H1 (cell line): ENCODE results near the gene NPHP4. TPM values are rescaled to one million over a fixed set of nuclear protein-coding genes. Genes with fewer than 3 reads are reported as not detected.

Source experiments
- CTCF ChIA-PET: fragments of 300-600 bp; sonication (Branson Sonifier 250); formaldehyde crosslinking; loops from one replicate; lab custom pipeline; 2021; ENCODE audit not compliant: partially characterized antibody; lab: Charles Lee
- POLR2A ChIA-PET: fragments of 300-600 bp; sonication (Branson Sonifier 250); formaldehyde crosslinking; loops from one replicate; lab custom pipeline; 2021; ENCODE audit warnings: inconsistent platforms; ENCODE audit not compliant: partially characterized antibody; lab: Charles Lee
- DNase-seq, 2 experiments: peaks; one replicate each; pipeline versions ENCODE4 v3.0.0 to v3.0.0-alpha.2; 2010 to 2022; ENCODE audit warnings: low spot score in 2 of 2, low read depth in 1 of 2, mixed read lengths in 1 of 2
- FAIRE-seq: peaks from 2 replicates; lab custom pipeline; 2011; peaks lifted over from hg19 to GRCh38; lab: Jason Lieb, UNC
- H2AFZ ChIP-seq: 2 replicates; pipeline ENCODE4 v1.8.1; 2012; ENCODE audit warnings: low read length, inconsistent platforms
- H2AK5ac ChIP-seq: 2 replicates; pipeline ENCODE4 v1.6.1; 2013; ENCODE audit warnings: low read depth, low read length
- H2BK120ac ChIP-seq: replicated peaks from 2 replicates; pipeline ENCODE3; 2013; ENCODE audit warnings: low read depth, low read length, inconsistent platforms
- H2BK12ac ChIP-seq: 2 replicates; pipeline ENCODE4 v1.6.1; 2013; ENCODE audit warnings: low read depth, low read length
- H2BK15ac ChIP-seq: 2 replicates; pipeline ENCODE4 v1.6.1; 2013; ENCODE audit warnings: low read length
- H2BK20ac ChIP-seq: 2 replicates; pipeline ENCODE4 v1.6.1; 2013; ENCODE audit warnings: low read length
- H2BK5ac ChIP-seq: 2 replicates; pipeline ENCODE4 v1.6.1; 2013; ENCODE audit warnings: low read depth, low read length
- H3K14ac ChIP-seq: 2 replicates; pipeline ENCODE4 v1.6.1; 2013; ENCODE audit warnings: inconsistent platforms; ENCODE audit not compliant: insufficient read length
- H3K18ac ChIP-seq: 2 replicates; pipeline ENCODE4 v1.6.1; 2013; ENCODE audit warnings: low read length; ENCODE audit errors: extremely low read depth
- H3K23ac ChIP-seq: 2 replicates; pipeline ENCODE4 v1.6.1; 2013; ENCODE audit warnings: inconsistent platforms; ENCODE audit not compliant: insufficient read length
- H3K23me2 ChIP-seq: 2 replicates; pipeline ENCODE4 v1.6.1; 2013; ENCODE audit warnings: low read depth, low read length
- H3K27ac ChIP-seq: 2 replicates; pipeline ENCODE4 v1.6.1; 2011; ENCODE audit warnings: low read depth, low read length, inconsistent platforms
- H3K27me3 ChIP-seq, 4 experiments: replicated peaks in 1 of 4; 1 replicate in 1 of 4; 2 replicates in 3 of 4; pipeline versions ENCODE4 v1.6.1 to v1.8.1; 2011 to 2013; ENCODE audit warnings: low read length in 3 of 4, mild to moderate bottlenecking in 3 of 4, inconsistent platforms in 2 of 4, mixed read lengths in 2 of 4, moderate library complexity in 1 of 4; ENCODE audit not compliant: control insufficient read depth in 3 of 4, insufficient read depth in 3 of 4; ENCODE audit errors: extremely low read depth in 1 of 4
- H3K36me3 ChIP-seq, 4 experiments: 2 replicates each; pipeline versions ENCODE4 v1.6.1 to v1.8.1; 2011 to 2013; ENCODE audit warnings: mild to moderate bottlenecking in 4 of 4, low read length in 3 of 4, moderate library complexity in 2 of 4, control low read depth in 1 of 4, inconsistent platforms in 1 of 4; ENCODE audit not compliant: insufficient read depth in 4 of 4, control insufficient read depth in 2 of 4
- H3K4ac ChIP-seq: replicated peaks from 2 replicates; pipeline ENCODE3; 2013; ENCODE audit warnings: low read length, low read depth, mixed read lengths, inconsistent platforms; ENCODE audit not compliant: insufficient read length
- H3K4me1 ChIP-seq, 4 experiments: replicated peaks in 1 of 4; 1 replicate in 1 of 4; 2 replicates in 3 of 4; pipeline versions ENCODE4 v1.6.1 to v1.8.1; 2011 to 2013; ENCODE audit warnings: low read length in 3 of 4, inconsistent platforms in 2 of 4, mixed read lengths in 1 of 4; ENCODE audit not compliant: insufficient read depth in 4 of 4, control insufficient read depth in 3 of 4
- H3K4me2 ChIP-seq, 2 experiments: 2 replicates each; pipeline versions ENCODE4 v1.6.1 to v1.8.1; 2011 to 2013; ENCODE audit warnings: low read depth in 2 of 2, low read length in 2 of 2, control low read depth in 1 of 2, inconsistent platforms in 1 of 2, mild to moderate bottlenecking in 1 of 2; ENCODE audit not compliant: insufficient read depth in 1 of 2
- H3K4me3 ChIP-seq, 4 experiments: fragments of 200-600, 300-600 bp in 1 of 4; sonication (generic), shearing (Covaris generic), sonication (Bioruptor Twin) in 1 of 4; 2 replicates each; pipeline versions ENCODE4 v1.5.1 to v1.8.1; 2011 to 2016; ENCODE audit warnings: low read length in 4 of 4, low read depth in 3 of 4, control low read depth in 2 of 4, inconsistent platforms in 2 of 4, mild to moderate bottlenecking in 2 of 4, mixed read lengths in 1 of 4, moderate library complexity in 1 of 4; ENCODE audit not compliant: insufficient read depth in 2 of 4; ENCODE audit errors: extremely low read depth in 1 of 4
- H3K56ac ChIP-seq: replicated peaks from 2 replicates; pipeline ENCODE3; 2013; ENCODE audit warnings: low read depth, mild to moderate bottlenecking, mixed read lengths, low read length, inconsistent platforms; ENCODE audit not compliant: insufficient read length
- H3K79me1 ChIP-seq: 2 replicates; pipeline ENCODE4 v1.6.1; 2013; ENCODE audit warnings: low read depth, low read length, control low read depth
- H3K79me2 ChIP-seq, 2 experiments: 2 replicates each; pipeline versions ENCODE4 v1.6.1 to v1.8.1; 2012 to 2013; ENCODE audit warnings: low read length in 2 of 2, mild to moderate bottlenecking in 2 of 2, inconsistent platforms in 1 of 2; ENCODE audit not compliant: insufficient read depth in 2 of 2, control insufficient read depth in 1 of 2
- H3K9ac ChIP-seq, 4 experiments: replicated peaks in 1 of 4; 1 replicate in 1 of 4; 2 replicates in 3 of 4; pipeline versions ENCODE4 v1.6.1 to v1.8.1; 2011 to 2013; ENCODE audit warnings: low read depth in 3 of 4, low read length in 3 of 4, control low read depth in 2 of 4, mild to moderate bottlenecking in 2 of 4, moderate library complexity in 2 of 4, inconsistent platforms in 1 of 4; ENCODE audit errors: extremely low read depth in 1 of 4
- H3K9me3 ChIP-seq, 2 experiments: 2 replicates each; pipeline versions ENCODE4 v1.6.1 to v1.8.1; 2012 to 2013; ENCODE audit warnings: mild to moderate bottlenecking in 2 of 2, moderate library complexity in 2 of 2, control low read depth in 1 of 2, inconsistent platforms in 1 of 2, low read depth in 1 of 2, low read length in 1 of 2, mixed read lengths in 1 of 2; ENCODE audit not compliant: insufficient read depth in 2 of 2
- H4K20me1 ChIP-seq, 2 experiments: replicated peaks in 1 of 2; 2 replicates each; pipeline versions ENCODE3 to v1.8.1; 2011 to 2013; ENCODE audit warnings: inconsistent platforms in 2 of 2, low read length in 2 of 2, mild to moderate bottlenecking in 1 of 2; ENCODE audit not compliant: insufficient read depth in 2 of 2, control insufficient read depth in 1 of 2
- H4K5ac ChIP-seq: 2 replicates; pipeline ENCODE4 v1.6.1; 2013; ENCODE audit warnings: low read length, low read depth, mixed read lengths, inconsistent platforms; ENCODE audit not compliant: insufficient read length
- H4K8ac ChIP-seq: 2 replicates; pipeline ENCODE4 v1.8.0; 2013; ENCODE audit warnings: mild to moderate bottlenecking, moderate library complexity, low read length, inconsistent platforms; ENCODE audit not compliant: insufficient read depth; ENCODE audit errors: extremely low read depth
- H4K91ac ChIP-seq: replicated peaks from 2 replicates; pipeline ENCODE3; 2013; ENCODE audit warnings: low read length, mixed read lengths, inconsistent platforms; ENCODE audit not compliant: insufficient read length
- BACH1 ChIP-seq: IDR thresholded peaks from 2 replicates; pipeline ENCODE4 v1.6.1; 2012; ENCODE audit warnings: low read length, improper control_type of control experiment
- CHD1 ChIP-seq: IDR thresholded peaks from 2 replicates; pipeline ENCODE4 v1.6.1; 2012; ENCODE audit warnings: low read depth, low read length, improper control_type of control experiment
- CHD2 ChIP-seq: IDR thresholded peaks from 2 replicates; pipeline ENCODE4 v1.6.1; 2012; ENCODE audit warnings: low read length, improper control_type of control experiment
- EZH2 ChIP-seq: fragments of 200-600 bp; sonication (generic); IDR thresholded peaks from 2 replicates; pipeline ENCODE4 v1.7.1; 2012; ENCODE audit warnings: low read depth, mild to moderate bottlenecking, moderate library complexity, low read length, inconsistent platforms; ENCODE audit not compliant: severe bottlenecking
- GTF2F1 ChIP-seq: IDR thresholded peaks from 2 replicates; pipeline ENCODE4 v1.6.1; 2012; ENCODE audit warnings: low read depth, low read length, improper control_type of control experiment, borderline replicate concordance
- KDM5A ChIP-seq: fragments of 200-600 bp; IDR thresholded peaks from 2 replicates; pipeline ENCODE4 v1.7.1; 2012; ENCODE audit warnings: mild to moderate bottlenecking, low read length, inconsistent platforms, mixed read lengths
- MAX ChIP-seq: IDR thresholded peaks from 2 replicates; pipeline ENCODE4 v1.6.1; 2012; ENCODE audit warnings: inconsistent platforms
- SIX5 ChIP-seq: IDR thresholded peaks from 2 replicates; pipeline ENCODE4 v1.6.1; 2011; ENCODE audit warnings: mild to moderate bottlenecking, low read depth, low read length
- WGBS, 2 experiments: shearing (Covaris generic) in 1 of 2; methylation state at CpG; one replicate each; pipeline versions ENCODE4 v1.1.6 to v1.1.7; 2013 to 2015; ENCODE audit warnings: low lambda C conversion rate in 2 of 2, mixed read lengths in 2 of 2, inconsistent platforms in 1 of 2, low coverage in 1 of 2, missing lambda C conversion rate in 1 of 2; ENCODE audit not compliant: insufficient replicate concordance in 2 of 2, insufficient coverage in 1 of 2, insufficient read length in 1 of 2; ENCODE audit errors: extremely low coverage in 1 of 2, missing lambda C conversion rate in 1 of 2; 5-methylcytosine and 5-hydroxymethylcytosine counted together
- polyA plus RNA-seq, 7 experiments: library from polyadenylated mRNA; depleted of rRNA in 3 of 7; stranded (reverse) in 5 of 7; unstranded in 2 of 7; fragments of >200 nt in 5 of 7; fragments of 200-250 nt in 2 of 7; gene quantifications; 1 replicate in 5 of 7; 2 replicates in 1 of 7; 4 replicates in 1 of 7; pipeline versions ENCODE4 v1.2.1 to v1.2.3, GENCODE V29; 2011 to 2013; ENCODE audit warnings: missing spikeins in 2 of 7, mixed read lengths in 2 of 7
- total RNA-seq: library from RNA; stranded (reverse); fragmentation: NEBNext Ultra II Directional; extraction: Animal tissue kit (Norgen Biotek cat#: 25700); gene quantifications from 2 replicates; pipeline ENCODE4 v1.2.1, GENCODE V29; 2021

NPHP4 gene
- total and polyA plus RNA-seq, 2 of the 8 experiments (the other 6 are each of a cell fraction or from before 2014, with no cell fraction given): 5.8 to 14.0 TPM

- Histone ChIP-seq H3K4me1 (no peaks in the 10 kb centered on the region; a peak in 1 of 7 replicates), H3K79me2 (no peaks in the 10 kb centered on the region)
- FAIRE-seq: no peak
- TF ChIP-seq EZH2 (no peak), GTF2F1 (no peak), SIX5 (no peak), MAX (no peak), KDM5A (no peak), BACH1 (no peak), CHD1 (no peak), CHD2 (no peak)
- TF ChIP-seq, all 59 proteins: peak for 0
- 92% methylated on average over 20 of the region's 22 CpGs; no CpG with 5 or more reads in 1 of the 2 experiments for WGBS, 2 experiments
- Histone ChIP-seq H4K5ac (no peak overlapping the region), H3K56ac (no peak overlapping the region), H3K4ac (no peak overlapping the region), H2AFZ (no peak overlapping the region), H2BK15ac (no peak overlapping the region), H3K36me3 (peaks cover 0 to 9% (median 0%) of the 10 kb centered on the region in 4 experiments; a peak in 3 of 8 replicates), H3K27ac (no peak overlapping the region), H4K8ac (no peak overlapping the region), H3K27me3 (no peaks in the 10 kb centered on the region), H3K9me3 (peaks cover 7 to 9% of the 10 kb centered on the region in 2 experiments; a peak in 1 of 4 replicates), H3K23ac (no peak overlapping the region), H3K4me3 (no peak overlapping the region), H4K91ac (no peak overlapping the region), H2BK20ac (no peak overlapping the region), H3K9ac (no peak overlapping the region), H3K4me2 (no peak overlapping the region), H3K14ac (no peak overlapping the region), H2BK120ac (no peak overlapping the region), H4K20me1 (no peaks in the 10 kb centered on the region), H3K18ac (no peak overlapping the region), H3K23me2 (peaks cover 2% of the 10 kb centered on the region; the same call in 1 of the 2 replicates), H3K79me1 (no peaks in the 10 kb centered on the region), H2AK5ac (no peak overlapping the region), H2BK12ac (no peak overlapping the region), H2BK5ac (no peak overlapping the region)
- ChIA-PET CTCF (interaction anchor here (0.5 to 10.2 kb wide), 10 partner anchors 12 to 372 kb away, joined by 3 to 58 read pairs (median 3); no protein-coding TSS in a partner anchor), POLR2A (interaction anchor here (0.8 kb wide), 1 partner anchor 9 kb away, joined by 3 read pairs; no protein-coding TSS in a partner anchor)
- DNase-seq: no peak
These were observed 110.6 kb downstream of the NPHP4 start for GRCh38 chr1:5881526-5882222.
